ENCODE data around the gene TTLL11.

DNA sequence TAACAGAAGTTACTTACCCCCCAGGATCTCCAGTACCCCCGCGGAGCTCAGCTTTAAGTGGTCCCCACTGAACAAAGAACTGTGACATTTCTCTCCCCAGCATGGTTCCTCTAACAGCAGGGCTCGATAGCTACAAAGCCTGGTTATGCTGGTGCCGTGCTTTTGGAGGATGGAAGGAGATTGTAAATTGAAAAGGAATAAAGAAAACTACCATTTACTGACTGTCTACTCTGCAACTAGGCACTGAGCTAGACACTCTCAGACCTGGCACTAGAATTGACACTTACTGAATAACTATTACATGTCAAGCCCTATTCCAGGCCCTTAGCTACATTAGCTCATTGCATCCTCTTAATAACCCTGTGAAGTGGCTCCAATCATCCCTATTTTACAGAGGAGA, 145.3 kb downstream of the TTLL11 start:
- TF ChIP-seq POLR2A (IDR thresholded peaks at IDR 0.05): no peak
- TF ChIP-seq, protein P1, sequence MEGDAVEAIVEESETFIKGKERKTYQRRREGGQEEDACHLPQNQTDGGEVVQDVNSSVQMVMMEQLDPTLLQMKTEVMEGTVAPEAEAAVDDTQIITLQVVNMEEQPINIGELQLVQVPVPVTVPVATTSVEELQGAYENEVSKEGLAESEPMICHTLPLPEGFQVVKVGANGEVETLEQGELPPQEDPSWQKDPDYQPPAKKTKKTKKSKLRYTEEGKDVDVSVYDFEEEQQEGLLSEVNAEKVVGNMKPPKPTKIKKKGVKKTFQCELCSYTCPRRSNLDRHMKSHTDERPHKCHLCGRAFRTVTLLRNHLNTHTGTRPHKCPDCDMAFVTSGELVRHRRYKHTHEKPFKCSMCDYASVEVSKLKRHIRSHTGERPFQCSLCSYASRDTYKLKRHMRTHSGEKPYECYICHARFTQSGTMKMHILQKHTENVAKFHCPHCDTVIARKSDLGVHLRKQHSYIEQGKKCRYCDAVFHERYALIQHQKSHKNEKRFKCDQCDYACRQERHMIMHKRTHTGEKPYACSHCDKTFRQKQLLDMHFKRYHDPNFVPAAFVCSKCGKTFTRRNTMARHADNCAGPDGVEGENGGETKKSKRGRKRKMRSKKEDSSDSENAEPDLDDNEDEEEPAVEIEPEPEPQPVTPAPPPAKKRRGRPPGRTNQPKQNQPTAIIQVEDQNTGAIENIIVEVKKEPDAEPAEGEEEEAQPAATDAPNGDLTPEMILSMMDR (IDR thresholded peaks at IDR 0.05): no peak

All from uterus (tissue), 2 donors.